Measurements from ENCODE around the gene SLC6A5.
A peak's percentile ranks its signal among the peaks of the same experiment; 100 is the strongest.
"Not testable (repeated sequence)": the region's sequence is repeated elsewhere in the genome, so short reads cannot be mapped to it uniquely, and the experiment has no call there.

SLC6A5 gene

GRCh38 chr11:20599221-20600019 is at the start of gene SLC6A5:
Gene SLC6A5, plus strand, starts transcription at chr11:20599608. Its CDS starts 65 bp downstream, at chr11:20599673.
- DNase-seq (ENCODE audit: low read depth) = peak; percentile 49
- no peak within 1 kb of the TSS for H3K4me3 ChIP-seq (ENCODE audit: low read depth, low read length)

GRCh38 chr11:20551096-20551495 is 48.3 kb upstream of the SLC6A5 start:
- no peak for TF ChIP-seq CTCF (IDR thresholded peaks at IDR 0.05; ENCODE audit: low read depth, low read length)
- TF ChIP-seq POLR2A (IDR thresholded peaks at IDR 0.05; ENCODE audit: extremely low read depth, insufficient read length) = no peak
- no peak for TF ChIP-seq MYC (IDR thresholded peaks at IDR 0.05; ENCODE audit: low read depth, low read length)
- TF ChIP-seq, protein P1, sequence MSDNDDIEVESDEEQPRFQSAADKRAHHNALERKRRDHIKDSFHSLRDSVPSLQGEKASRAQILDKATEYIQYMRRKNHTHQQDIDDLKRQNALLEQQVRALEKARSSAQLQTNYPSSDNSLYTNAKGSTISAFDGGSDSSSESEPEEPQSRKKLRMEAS (IDR thresholded peaks at IDR 0.05; ENCODE audit: low read depth, low read length) = no peak
- DNase-seq (ENCODE audit: low read depth) = no peak
- no peak overlapping the region for H3K4me3 ChIP-seq (ENCODE audit: low read depth, low read length)

More at GRCh38 chr11:20599221-20600019, at the start of gene SLC6A5:
- no peak for TF ChIP-seq POLR2A (IDR thresholded peaks at IDR 0.05; ENCODE audit: extremely low read depth, insufficient read length)
- TF ChIP-seq CTCF (IDR thresholded peaks at IDR 0.05; ENCODE audit: low read depth, low read length) = no peak
- TF ChIP-seq, protein P1 (IDR thresholded peaks at IDR 0.05; ENCODE audit: low read depth, low read length) = no peak

GRCh38 chr11:20555783-20556182 is 43.6 kb upstream of the SLC6A5 start:
- H3K4me3 ChIP-seq (ENCODE audit: low read depth, low read length) = no peak overlapping the region
- no peak for DNase-seq (ENCODE audit: low read depth)
- TF ChIP-seq, protein P1 (IDR thresholded peaks at IDR 0.05; ENCODE audit: low read depth, low read length) = no peak
- TF ChIP-seq CTCF (IDR thresholded peaks at IDR 0.05; ENCODE audit: low read depth, low read length) (no peak), POLR2A (IDR thresholded peaks at IDR 0.05; ENCODE audit: extremely low read depth, insufficient read length) (no peak), MYC (IDR thresholded peaks at IDR 0.05; ENCODE audit: low read depth, low read length) (no peak)

DNA sequence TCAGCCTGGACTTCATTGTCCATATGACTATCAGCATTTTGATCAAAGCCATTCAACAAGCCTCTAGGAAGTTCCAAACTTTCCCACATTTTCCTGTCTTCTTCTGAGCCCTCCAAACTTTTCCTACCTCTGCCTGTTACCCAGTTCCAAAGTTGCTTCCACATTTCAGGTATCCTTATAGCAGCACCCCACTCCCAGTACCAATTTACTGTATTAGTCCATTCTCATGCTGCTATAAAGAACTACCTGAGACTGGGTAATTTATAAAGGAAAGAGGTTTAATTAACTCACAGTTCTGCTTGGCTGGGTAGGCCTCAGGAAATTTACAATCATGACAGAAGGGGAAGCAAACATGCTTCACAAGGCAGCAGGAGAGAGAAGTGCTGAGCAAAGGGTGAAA is 43.0 kb upstream of the SLC6A5 start:
- not testable (repeated sequence) for H3K4me3 ChIP-seq (ENCODE audit: low read depth, low read length); DNase-seq (ENCODE audit: low read depth)

- no peak overlapping the region for H3K4me3 ChIP-seq (ENCODE audit: low read depth, low read length)
- DNase-seq (ENCODE audit: low read depth) = no peak
- TF ChIP-seq POLR2A (IDR thresholded peaks at IDR 0.05; ENCODE audit: extremely low read depth, insufficient read length) (no peak), MYC (IDR thresholded peaks at IDR 0.05; ENCODE audit: low read depth, low read length) (no peak), CTCF (IDR thresholded peaks at IDR 0.05; ENCODE audit: low read depth, low read length) (no peak)
- TF ChIP-seq, protein P1 (IDR thresholded peaks at IDR 0.05; ENCODE audit: low read depth, low read length) = no peak
Observed at GRCh38 chr11:20558741-20559140, 40.7 kb upstream of the SLC6A5 start.

DNA sequence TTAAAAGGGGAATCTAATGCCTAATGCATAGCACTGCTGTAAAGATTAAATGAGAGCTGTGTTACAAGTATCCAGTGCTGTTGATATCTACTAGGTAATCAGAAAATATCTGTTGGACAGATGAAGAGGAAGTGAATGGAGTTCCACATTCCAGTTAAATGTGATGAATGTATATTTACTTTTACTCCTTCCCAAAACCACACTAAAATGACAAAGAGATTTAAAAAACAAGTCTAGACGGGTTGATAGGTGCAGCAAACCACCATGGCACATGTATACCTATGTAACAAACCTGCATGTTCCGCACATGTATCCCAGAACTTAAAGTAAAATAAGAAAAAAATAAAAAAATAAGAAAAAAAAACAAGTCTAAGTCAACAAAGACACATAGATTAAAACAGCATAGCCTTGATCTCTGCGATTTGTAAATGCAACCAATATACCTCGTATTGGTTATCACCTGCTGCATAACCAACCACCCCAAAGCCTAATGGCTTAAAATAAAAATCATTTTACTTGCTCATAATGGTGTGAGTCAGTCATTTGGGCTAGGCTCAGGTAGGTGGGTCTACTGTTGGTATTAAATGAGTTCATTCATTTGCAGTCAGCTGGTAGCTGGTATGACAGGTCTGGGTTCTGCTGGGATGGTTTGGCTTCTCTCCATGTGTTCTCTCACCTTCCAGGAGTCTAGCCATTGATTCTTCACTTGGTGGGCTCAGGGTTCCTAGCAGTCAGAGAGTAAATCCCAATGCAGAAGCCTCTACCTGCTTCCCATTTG is 39.7 kb upstream of the SLC6A5 start:
- DNase-seq (ENCODE audit: low read depth) = no peak
- H3K4me3 ChIP-seq (ENCODE audit: low read depth, low read length) = no peak overlapping the region
- no peak for TF ChIP-seq CTCF (IDR thresholded peaks at IDR 0.05; ENCODE audit: low read depth, low read length)
- no peak for TF ChIP-seq POLR2A (IDR thresholded peaks at IDR 0.05; ENCODE audit: extremely low read depth, insufficient read length)

All from NB4 (cell line).